ENCODE data around the gene ANKRD13D.

DNA sequence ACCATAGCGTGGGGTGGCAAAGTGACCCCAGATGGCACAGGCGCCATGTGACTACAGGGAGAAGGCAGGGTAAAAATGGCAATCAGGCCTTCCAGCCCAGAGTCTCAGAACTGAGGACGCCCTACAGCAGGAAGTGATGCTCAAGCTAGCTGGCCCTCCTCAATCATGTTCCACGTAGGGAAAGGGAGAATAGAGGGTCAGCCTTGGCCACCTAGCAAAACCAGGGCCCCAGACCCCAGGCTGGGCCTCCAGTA, 978 bp upstream of the ANKRD13D start:
- TF ChIP-seq, protein P1, sequence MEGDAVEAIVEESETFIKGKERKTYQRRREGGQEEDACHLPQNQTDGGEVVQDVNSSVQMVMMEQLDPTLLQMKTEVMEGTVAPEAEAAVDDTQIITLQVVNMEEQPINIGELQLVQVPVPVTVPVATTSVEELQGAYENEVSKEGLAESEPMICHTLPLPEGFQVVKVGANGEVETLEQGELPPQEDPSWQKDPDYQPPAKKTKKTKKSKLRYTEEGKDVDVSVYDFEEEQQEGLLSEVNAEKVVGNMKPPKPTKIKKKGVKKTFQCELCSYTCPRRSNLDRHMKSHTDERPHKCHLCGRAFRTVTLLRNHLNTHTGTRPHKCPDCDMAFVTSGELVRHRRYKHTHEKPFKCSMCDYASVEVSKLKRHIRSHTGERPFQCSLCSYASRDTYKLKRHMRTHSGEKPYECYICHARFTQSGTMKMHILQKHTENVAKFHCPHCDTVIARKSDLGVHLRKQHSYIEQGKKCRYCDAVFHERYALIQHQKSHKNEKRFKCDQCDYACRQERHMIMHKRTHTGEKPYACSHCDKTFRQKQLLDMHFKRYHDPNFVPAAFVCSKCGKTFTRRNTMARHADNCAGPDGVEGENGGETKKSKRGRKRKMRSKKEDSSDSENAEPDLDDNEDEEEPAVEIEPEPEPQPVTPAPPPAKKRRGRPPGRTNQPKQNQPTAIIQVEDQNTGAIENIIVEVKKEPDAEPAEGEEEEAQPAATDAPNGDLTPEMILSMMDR (IDR thresholded peaks at IDR 0.05; ENCODE audit: insufficient read depth, low read depth, low read length) = no peak
- TF ChIP-seq EZH2 (IDR thresholded peaks at IDR 0.05; ENCODE audit: insufficient read depth, low read length) = no peak

All from astrocyte (in vitro differentiated cells and primary cell).